T-helper 1 cell treated with Interleukin-12 subunit alpha and Interleukin-12 subunit beta and Interleukin-4 antibody, amounts not matched to agents 30 μg/mL and 1 μg/mL, for 36 hours (primary cell): Measurements from ENCODE around the gene TPM1.

ENCODE experiments used
- H3K27ac Mint-ChIP-seq: one replicate; pipeline ENCODE4 v1.8.0; 2021; ENCODE audit warnings: mild to moderate bottlenecking, mixed read lengths
- H3K27me3 Mint-ChIP-seq: one replicate; pipeline ENCODE4 v1.8.0; 2021; ENCODE audit warnings: low read depth, mixed read lengths
- H3K36me3 Mint-ChIP-seq: one replicate; pipeline ENCODE4 v1.8.0; 2021; ENCODE audit warnings: low read depth, mixed read lengths
- H3K4me1 Mint-ChIP-seq: one replicate; pipeline ENCODE4 v1.8.0; 2021; ENCODE audit warnings: low read depth, mixed read lengths
- H3K4me3 Mint-ChIP-seq: one replicate; pipeline ENCODE4 v1.8.0; 2021; ENCODE audit warnings: mild to moderate bottlenecking, moderate library complexity, mixed read lengths
- H3K9me3 Mint-ChIP-seq: one replicate; pipeline ENCODE4 v1.8.0; 2021; ENCODE audit warnings: mixed read lengths

The TPM1 gene

GRCh38 chr15:63025460-63025859 lies 17.1 kb upstream of the TPM1 start:
- H3K36me3 Mint-ChIP-seq: no peaks in the 10 kb centered on the region
- H3K4me1 Mint-ChIP-seq: no peaks in the 10 kb centered on the region
- no peak overlapping the region for H3K27ac Mint-ChIP-seq
- H3K4me3 Mint-ChIP-seq: no peak overlapping the region
- H3K27me3 Mint-ChIP-seq: peaks cover 26% of the 10 kb centered on the region
- no peaks in the 10 kb centered on the region for H3K9me3 Mint-ChIP-seq

GRCh38 chr15:63027646-63028045 lies 14.9 kb upstream of the TPM1 start:
- Mint-ChIP-seq H3K36me3 (no peaks in the 10 kb centered on the region), H3K4me1 (no peaks in the 10 kb centered on the region), H3K9me3 (no peaks in the 10 kb centered on the region), H3K27me3 (peaks cover 34% of the 10 kb centered on the region), H3K27ac (no peak overlapping the region), H3K4me3 (no peak overlapping the region)

GRCh38 chr15:63028442-63029110 lies 14.0 kb upstream of the TPM1 start:
- Mint-ChIP-seq H3K4me1 (no peaks in the 10 kb centered on the region), H3K27me3 (peaks cover 29% of the 10 kb centered on the region), H3K27ac (no peak overlapping the region), H3K9me3 (no peaks in the 10 kb centered on the region), H3K4me3 (no peak overlapping the region), H3K36me3 (no peaks in the 10 kb centered on the region)

GRCh38 chr15:63029676-63030075 lies 12.9 kb upstream of the TPM1 start:
- Mint-ChIP-seq H3K27me3 (peaks cover 30% of the 10 kb centered on the region), H3K36me3 (no peaks in the 10 kb centered on the region), H3K27ac (no peak overlapping the region), H3K4me3 (no peak overlapping the region), H3K9me3 (no peaks in the 10 kb centered on the region), H3K4me1 (no peaks in the 10 kb centered on the region)

- no peaks in the 10 kb centered on the region for H3K4me1 Mint-ChIP-seq
- H3K36me3 Mint-ChIP-seq: no peaks in the 10 kb centered on the region
- no peaks in the 10 kb centered on the region for H3K9me3 Mint-ChIP-seq
- H3K4me3 Mint-ChIP-seq: no peak overlapping the region
- no peak overlapping the region for H3K27ac Mint-ChIP-seq
- peaks cover 35% of the 10 kb centered on the region for H3K27me3 Mint-ChIP-seq
Observed at GRCh38 chr15:63030101-63030551, 12.4 kb upstream of the TPM1 start.

GRCh38 chr15:63034578-63034977 lies 8.0 kb upstream of the TPM1 start:
- peaks cover 47% of the 10 kb centered on the region for H3K27me3 Mint-ChIP-seq
- H3K4me1 Mint-ChIP-seq: no peaks in the 10 kb centered on the region
- no peak overlapping the region for H3K4me3 Mint-ChIP-seq
- no peaks in the 10 kb centered on the region for H3K9me3 Mint-ChIP-seq
- H3K36me3 Mint-ChIP-seq: no peaks in the 10 kb centered on the region
- H3K27ac Mint-ChIP-seq: no peak overlapping the region

- no peaks in the 10 kb centered on the region for H3K36me3 Mint-ChIP-seq
- H3K4me3 Mint-ChIP-seq: no peak overlapping the region
- no peak overlapping the region for H3K27ac Mint-ChIP-seq
- peaks cover 48% of the 10 kb centered on the region for H3K27me3 Mint-ChIP-seq
- no peaks in the 10 kb centered on the region for H3K4me1 Mint-ChIP-seq
- no peaks in the 10 kb centered on the region for H3K9me3 Mint-ChIP-seq
Observed at GRCh38 chr15:63035253-63035652, 7.3 kb upstream of the TPM1 start.

- Mint-ChIP-seq H3K36me3 (no peaks in the 10 kb centered on the region), H3K9me3 (no peaks in the 10 kb centered on the region), H3K4me3 (no peak overlapping the region), H3K27ac (no peak overlapping the region), H3K4me1 (no peaks in the 10 kb centered on the region), H3K27me3 (peaks cover 49% of the 10 kb centered on the region)
Observed at GRCh38 chr15:63035977-63036376, 6.6 kb upstream of the TPM1 start.

GRCh38 chr15:63037976-63038720 lies 4.4 kb upstream of the TPM1 start:
- Mint-ChIP-seq H3K36me3 (no peaks in the 10 kb centered on the region), H3K9me3 (no peaks in the 10 kb centered on the region), H3K27me3 (peaks cover 59% of the 10 kb centered on the region), H3K4me3 (no peak overlapping the region), H3K27ac (no peak overlapping the region), H3K4me1 (peaks cover 2% of the 10 kb centered on the region)

- H3K9me3 Mint-ChIP-seq: no peaks in the 10 kb centered on the region
- peaks cover 4% of the 10 kb centered on the region for H3K4me1 Mint-ChIP-seq
- no peak overlapping the region for H3K27ac Mint-ChIP-seq
- no peak overlapping the region for H3K4me3 Mint-ChIP-seq
- H3K36me3 Mint-ChIP-seq: no peaks in the 10 kb centered on the region
- peaks cover 67% of the 10 kb centered on the region for H3K27me3 Mint-ChIP-seq
Observed at GRCh38 chr15:63038926-63039673, 3.4 kb upstream of the TPM1 start.

GRCh38 chr15:63039811-63040210 lies 2.7 kb upstream of the TPM1 start:
- H3K4me1 Mint-ChIP-seq: peaks cover 4% of the 10 kb centered on the region
- H3K27me3 Mint-ChIP-seq: peaks cover 72% of the 10 kb centered on the region
- no peaks in the 10 kb centered on the region for H3K9me3 Mint-ChIP-seq
- H3K36me3 Mint-ChIP-seq: no peaks in the 10 kb centered on the region
- no peak overlapping the region for H3K4me3 Mint-ChIP-seq
- no peak overlapping the region for H3K27ac Mint-ChIP-seq

- no peak overlapping the region for H3K4me3 Mint-ChIP-seq
- H3K27me3 Mint-ChIP-seq: peaks cover 74% of the 10 kb centered on the region
Observed at GRCh38 chr15:63040509-63040908, 2.0 kb upstream of the TPM1 start.

GRCh38 chr15:63040954-63041353 lies 1.6 kb upstream of the TPM1 start:
- Mint-ChIP-seq H3K36me3 (no peaks in the 10 kb centered on the region), H3K27me3 (peaks cover 77% of the 10 kb centered on the region), H3K4me3 (no peak overlapping the region), H3K27ac (no peak overlapping the region), H3K9me3 (no peaks in the 10 kb centered on the region), H3K4me1 (peaks cover 4% of the 10 kb centered on the region)

More at GRCh38 chr15:63040509-63040908, 2.0 kb upstream of the TPM1 start:
- H3K9me3 Mint-ChIP-seq: no peaks in the 10 kb centered on the region
- H3K36me3 Mint-ChIP-seq: no peaks in the 10 kb centered on the region
- peaks cover 4% of the 10 kb centered on the region for H3K4me1 Mint-ChIP-seq
- no peak overlapping the region for H3K27ac Mint-ChIP-seq

- H3K27ac Mint-ChIP-seq: no peak overlapping the region
- peaks cover 79% of the 10 kb centered on the region for H3K27me3 Mint-ChIP-seq
- peaks cover 4% of the 10 kb centered on the region for H3K4me1 Mint-ChIP-seq
Observed at GRCh38 chr15:63041402-63041973, 1.1 kb upstream of the TPM1 start.

More at GRCh38 chr15:63041402-63041973, 1.1 kb upstream of the TPM1 start:
- no peaks in the 10 kb centered on the region for H3K36me3 Mint-ChIP-seq
- no peak overlapping the region for H3K4me3 Mint-ChIP-seq
- no peaks in the 10 kb centered on the region for H3K9me3 Mint-ChIP-seq
